Suppressor macrophage treated with lipopolysaccharide for 1 hour (primary cell): ENCODE results near the gene FAM171A1.

Source experiments
- DNase-seq, 3 donors: peaks; one replicate each; pipeline ENCODE4 v3.0.0-alpha.2; 2020 to 2022

FAM171A1 gene

GRCh38 chr10:15197911-15198310 lies 173.2 kb downstream of the FAM171A1 start:
- DNase-seq = no peak

DNA sequence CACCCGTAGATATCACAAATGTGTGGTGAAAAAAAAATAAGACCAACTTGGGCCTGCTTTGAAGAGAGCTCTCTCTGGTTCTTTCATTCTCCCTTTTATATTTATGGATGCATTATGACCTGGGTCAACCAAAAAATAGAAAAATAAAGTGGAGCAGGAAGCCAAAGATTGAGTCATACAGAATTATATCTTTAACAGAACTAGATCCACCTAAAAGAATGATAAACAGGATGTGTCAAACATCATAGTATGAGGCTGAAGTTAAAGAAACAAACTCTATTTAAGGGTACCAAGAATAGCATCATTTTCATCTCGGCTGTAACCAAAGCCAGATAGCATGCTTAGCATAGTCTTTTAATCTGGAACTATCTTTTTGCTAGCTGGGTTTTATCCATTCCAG lies 173.8 kb downstream of the FAM171A1 start:
- no peak for DNase-seq

GRCh38 chr10:15196021-15196834 lies 174.9 kb downstream of the FAM171A1 start:
- DNase-seq = no peak

GRCh38 chr10:15189133-15189885 lies 181.8 kb downstream of the FAM171A1 start:
- peak; percentile 23 to 44 (median 37) for DNase-seq

GRCh38 chr10:15188603-15189002 lies 182.5 kb downstream of the FAM171A1 start:
- DNase-seq = no peak

DNA sequence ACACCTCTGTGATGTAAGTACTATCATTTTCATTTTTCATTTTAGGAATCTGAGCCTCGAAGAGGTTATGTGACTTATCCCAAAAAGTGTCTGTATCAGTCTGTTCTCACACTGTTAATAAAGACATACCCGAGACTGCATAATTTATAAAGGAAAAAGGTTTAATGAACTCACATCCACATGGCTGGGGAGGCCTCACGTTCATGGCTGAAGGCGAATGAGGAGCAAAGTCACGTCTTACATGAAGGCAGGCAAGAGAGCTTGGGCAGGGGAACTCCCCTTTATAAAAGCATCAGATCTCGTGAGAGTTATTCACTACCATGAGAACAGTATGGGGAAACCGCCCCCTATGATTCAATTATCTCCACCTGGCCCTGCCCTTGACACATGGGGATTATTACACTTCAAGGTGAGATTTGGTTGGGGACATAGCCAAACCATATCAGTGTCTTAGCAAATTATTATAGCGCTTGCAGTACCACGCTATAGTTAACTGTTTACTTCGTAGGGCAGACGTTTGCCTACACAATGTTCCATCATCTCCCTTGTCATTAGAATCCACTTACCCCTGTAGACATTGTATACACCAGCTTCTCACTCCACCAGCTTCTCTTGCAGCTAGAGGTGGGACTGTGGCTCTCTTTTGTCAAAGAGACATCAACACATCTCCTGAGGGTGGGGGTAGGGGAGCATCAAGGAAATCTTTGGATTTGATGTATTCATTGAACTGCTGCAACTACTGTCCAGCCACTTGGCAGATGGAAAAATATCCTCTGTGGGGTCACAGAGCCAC lies 187.2 kb downstream of the FAM171A1 start:
- DNase-seq = no peak

DNA sequence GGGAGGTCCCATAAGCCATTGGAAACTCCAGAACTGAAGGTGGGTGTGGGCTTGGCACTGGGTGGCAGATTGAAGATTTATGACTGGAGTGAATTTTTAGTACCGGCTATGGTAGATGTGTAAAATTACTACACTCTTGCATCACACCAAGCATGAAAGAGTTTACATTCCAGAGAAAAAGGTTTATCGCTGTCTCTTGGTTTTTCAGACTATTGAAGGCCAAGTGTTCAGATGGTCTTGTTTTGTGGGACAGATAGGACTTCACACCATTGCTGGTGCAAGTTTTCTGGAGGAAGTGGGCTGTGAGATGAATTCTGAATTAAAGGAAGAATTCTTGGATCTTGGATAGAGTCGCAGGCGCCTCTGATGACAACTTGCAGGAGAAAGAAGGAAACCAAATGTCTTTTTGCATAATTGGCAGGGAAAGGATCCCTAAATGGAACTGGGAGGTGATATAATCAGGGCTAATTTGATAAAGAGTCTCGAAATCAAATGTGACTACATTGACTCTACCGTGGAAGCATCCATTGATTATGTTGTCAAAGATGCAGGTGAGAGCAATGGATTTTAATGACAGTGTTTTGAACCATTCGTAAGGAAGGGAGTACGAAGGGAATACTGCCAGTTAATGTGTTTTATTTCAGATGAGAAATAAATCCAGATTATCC lies 188.4 kb downstream of the FAM171A1 start:
- peak in 1 of 3 donors; percentile 14 for DNase-seq

- DNase-seq = no peak
These were observed 189.4 kb downstream of the FAM171A1 start for GRCh38 chr10:15181576-15182156.

GRCh38 chr10:15180736-15181135 lies 190.4 kb downstream of the FAM171A1 start:
- DNase-seq = no peak

DNA sequence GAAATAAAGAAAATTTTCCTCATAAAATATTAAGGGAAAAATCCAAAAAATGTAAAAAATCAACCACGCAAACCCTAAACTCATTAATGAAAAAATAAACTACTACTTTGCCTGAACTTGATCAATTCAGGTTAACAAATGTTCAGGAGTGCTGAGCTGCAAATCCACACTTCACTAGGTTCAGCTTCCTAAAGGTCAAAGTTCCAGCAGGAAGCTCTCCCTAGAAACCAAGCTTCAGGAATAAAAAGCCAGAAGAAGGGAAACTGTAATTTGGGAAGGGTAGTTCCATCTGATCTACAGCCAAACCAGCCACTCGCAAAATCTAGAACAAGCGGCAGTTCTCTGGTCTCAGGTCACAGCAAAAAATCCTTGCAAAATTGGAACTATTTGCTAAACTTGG lies 194.8 kb downstream of the FAM171A1 start:
- DNase-seq = no peak

GRCh38 chr10:15175587-15175986 lies 195.5 kb downstream of the FAM171A1 start:
- DNase-seq = no peak

GRCh38 chr10:15172306-15172840 lies 198.7 kb downstream of the FAM171A1 start:
- DNase-seq = no peak

- DNase-seq = no peak
These were observed 201.3 kb downstream of the FAM171A1 start for GRCh38 chr10:15169555-15170401.

GRCh38 chr10:15168786-15169554 lies 202.1 kb downstream of the FAM171A1 start:
- peak; percentile 95 to 100 (median 99) for DNase-seq

GRCh38 chr10:15168291-15168785 lies 202.8 kb downstream of the FAM171A1 start, which contains the start of gene NMT2:
TSS of gene NMT2 (minus strand) at chr10:15168693. CDS start at chr10:15168612, 81 bp downstream.
- DNase-seq = peak in 2 of 3 donors; percentile 50 to 75

GRCh38 chr10:15167411-15168290 lies 203.4 kb downstream of the FAM171A1 start:
- peak; percentile 21 to 59 (median 35) for DNase-seq

DNA sequence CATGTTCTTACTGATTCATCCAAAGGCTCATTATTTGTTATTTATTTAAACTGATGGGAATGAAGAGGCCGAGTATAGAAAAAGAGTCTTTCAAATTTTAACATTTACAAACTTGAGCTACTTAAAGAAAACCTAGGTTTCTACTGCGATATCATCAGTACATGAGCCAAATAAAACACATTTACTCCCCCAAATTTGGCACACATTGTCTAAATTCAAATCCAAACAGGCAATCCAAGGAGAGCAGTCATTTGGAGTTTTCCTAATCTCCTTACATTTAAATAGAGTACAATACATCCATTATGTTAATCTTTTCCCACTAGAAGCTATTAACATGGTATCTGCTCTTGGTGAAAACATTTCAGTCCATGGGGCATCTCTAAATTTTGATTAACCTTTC lies 204.8 kb downstream of the FAM171A1 start:
- no peak for DNase-seq

DNA sequence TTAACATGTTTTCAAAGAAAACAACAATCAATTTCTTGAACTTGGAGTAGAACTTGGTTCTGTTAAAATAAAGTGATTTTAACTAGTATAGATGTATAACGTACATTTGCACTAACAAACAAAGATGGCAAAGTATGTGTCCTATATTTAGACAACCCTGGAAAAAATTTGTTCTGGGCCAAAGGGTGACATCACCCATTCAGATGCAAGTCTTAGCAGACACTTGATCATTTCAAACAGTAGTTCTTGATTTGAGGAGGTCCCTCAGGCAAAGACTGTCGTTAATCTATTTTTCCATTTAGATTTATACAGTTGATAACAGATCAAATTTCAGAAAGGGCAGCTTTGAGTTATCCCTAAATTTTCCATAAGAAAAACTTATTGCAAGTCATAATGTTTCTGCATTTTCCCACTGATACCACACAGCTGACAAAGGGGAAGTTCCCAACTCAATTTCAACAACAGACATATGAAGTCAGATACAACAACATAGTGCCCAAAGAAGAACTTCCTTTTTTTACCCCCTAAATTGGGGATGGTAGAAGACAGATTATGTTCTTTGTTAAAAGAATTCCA lies 207.7 kb downstream of the FAM171A1 start:
- peak; percentile 70 to 79 (median 74) for DNase-seq
